HG03066 (cell line): ENCODE measurements around the gene NIPAL3.
"Not testable (repeated sequence)": the region's sequence is repeated elsewhere in the genome, so short reads cannot be mapped to it uniquely, and the experiment has no call there.

Experiments used
- ATAC-seq: cut with Tn5 transposase; IDR thresholded peaks from one replicate; pipeline ENCODE4 v1.9.1; 2021; ENCODE audit warnings: low read depth; ENCODE audit not compliant: unreplicated experiment

The NIPAL3 gene

DNA sequence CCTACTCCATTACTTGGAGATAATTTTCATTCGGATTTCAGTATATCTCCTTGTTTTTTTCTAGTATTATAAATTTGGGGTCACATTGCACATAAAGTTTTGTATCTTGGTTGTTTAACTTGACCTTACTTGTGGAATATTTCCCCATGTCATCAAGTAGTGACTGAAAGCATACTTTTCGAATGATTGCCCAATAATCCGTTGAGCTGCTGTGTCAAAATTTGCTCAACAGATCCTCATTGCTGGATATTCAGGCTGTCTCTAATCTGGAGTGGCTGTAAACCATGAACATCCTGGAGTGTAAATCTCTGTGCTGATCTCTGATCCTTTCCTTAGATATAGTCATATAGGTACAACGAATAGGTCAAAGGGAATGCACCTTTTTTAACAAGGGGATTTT lies 4.9 kb downstream of the NIPAL3 start:
- ATAC-seq: no peak

DNA sequence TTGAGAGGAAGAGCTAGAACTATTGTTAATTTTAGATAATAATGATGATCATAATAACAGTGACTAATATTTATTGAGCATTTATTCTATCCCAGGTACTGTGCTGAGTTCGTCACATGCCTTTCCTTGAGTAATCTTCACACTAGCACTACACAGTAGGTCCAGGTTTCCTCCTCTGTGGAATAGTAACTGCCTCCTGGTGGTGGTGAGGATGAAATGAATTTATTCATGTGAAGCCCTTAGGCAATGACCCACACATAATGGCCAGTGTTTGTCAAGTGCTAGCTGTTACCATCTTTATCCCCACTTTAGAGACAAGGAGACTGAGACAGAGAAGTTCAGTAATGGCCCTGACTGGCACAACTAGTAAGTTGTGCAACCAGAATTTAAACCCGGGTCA lies 5.9 kb downstream of the NIPAL3 start:
- no peak for ATAC-seq

DNA sequence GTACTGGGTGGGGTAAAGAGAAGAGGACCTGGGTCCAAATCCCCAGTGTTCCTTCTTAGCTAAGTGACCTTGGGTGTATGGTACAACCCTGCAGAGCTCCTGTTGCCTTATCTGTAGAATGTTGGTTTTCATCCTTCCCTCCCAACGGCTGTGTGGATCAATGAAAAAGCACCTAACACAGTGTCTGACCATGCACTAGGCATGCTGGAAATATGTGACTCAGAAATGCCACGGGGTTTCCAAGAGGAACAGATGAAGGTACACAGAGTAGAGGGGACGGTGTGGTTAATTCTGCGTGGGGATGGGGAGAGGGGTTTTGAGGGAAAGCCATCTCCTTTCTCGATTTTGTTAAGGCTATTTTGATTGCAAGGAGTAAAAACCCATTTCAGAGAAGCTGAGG lies 8.6 kb downstream of the NIPAL3 start:
- ATAC-seq: no peak

DNA sequence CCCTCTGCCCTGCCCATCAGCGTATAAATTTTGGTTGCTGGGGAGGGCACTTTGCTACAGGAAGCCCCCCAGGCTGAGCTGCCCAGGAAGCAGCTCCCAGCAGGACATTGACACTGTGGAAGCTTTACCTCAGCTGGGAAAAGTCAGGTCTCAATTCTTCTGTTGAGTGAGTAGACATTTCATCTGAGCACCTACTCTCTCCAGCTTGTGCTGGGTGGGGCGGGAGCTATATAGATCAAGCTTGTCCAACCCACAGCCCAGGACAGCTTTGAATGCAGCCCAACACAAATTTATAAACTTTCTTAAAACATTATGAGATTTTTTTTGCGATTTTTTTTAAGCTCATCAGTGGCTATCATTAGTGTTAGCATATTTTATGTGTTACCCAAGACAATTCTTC lies 9.4 kb downstream of the NIPAL3 start:
- ATAC-seq: no peak

DNA sequence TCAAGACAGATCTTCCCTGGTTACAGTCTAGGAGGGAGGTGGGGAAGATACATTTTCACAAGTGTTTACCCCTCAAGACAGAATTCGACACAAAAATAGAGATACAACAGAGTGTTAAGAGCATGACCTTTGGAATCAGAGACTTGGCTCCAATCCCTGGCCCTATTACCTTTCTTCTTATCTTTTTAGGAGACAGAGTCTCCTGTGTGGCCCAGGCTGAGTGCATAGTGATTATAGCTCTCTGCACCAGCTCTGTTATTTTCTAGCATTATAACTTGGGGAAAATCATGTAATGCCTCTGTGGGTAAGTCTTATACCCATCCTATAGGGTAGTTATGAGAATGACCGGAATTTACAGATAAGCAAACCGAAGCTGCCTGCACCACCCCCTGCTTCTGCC lies 9.8 kb downstream of the NIPAL3 start:
- ATAC-seq: no peak

DNA sequence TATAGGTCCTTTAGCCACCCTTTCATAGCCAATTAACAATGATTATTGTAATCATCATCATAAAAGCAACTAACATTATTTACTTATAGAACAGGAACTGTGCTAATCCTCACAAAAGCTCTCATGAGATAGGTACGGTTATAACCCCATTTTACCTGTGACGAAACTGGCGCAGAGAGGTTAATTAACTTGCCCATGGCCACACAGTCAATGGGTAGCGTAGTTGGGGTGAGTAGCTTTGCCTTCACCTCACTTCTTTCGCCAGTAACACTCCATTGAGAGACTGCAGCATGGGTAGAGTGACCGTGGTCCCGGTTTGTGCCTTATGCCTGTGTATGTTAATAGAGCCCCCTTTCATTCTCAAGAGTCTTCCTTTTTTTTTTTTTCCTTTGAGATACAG lies 10.3 kb downstream of the NIPAL3 start:
- ATAC-seq: no peak

DNA sequence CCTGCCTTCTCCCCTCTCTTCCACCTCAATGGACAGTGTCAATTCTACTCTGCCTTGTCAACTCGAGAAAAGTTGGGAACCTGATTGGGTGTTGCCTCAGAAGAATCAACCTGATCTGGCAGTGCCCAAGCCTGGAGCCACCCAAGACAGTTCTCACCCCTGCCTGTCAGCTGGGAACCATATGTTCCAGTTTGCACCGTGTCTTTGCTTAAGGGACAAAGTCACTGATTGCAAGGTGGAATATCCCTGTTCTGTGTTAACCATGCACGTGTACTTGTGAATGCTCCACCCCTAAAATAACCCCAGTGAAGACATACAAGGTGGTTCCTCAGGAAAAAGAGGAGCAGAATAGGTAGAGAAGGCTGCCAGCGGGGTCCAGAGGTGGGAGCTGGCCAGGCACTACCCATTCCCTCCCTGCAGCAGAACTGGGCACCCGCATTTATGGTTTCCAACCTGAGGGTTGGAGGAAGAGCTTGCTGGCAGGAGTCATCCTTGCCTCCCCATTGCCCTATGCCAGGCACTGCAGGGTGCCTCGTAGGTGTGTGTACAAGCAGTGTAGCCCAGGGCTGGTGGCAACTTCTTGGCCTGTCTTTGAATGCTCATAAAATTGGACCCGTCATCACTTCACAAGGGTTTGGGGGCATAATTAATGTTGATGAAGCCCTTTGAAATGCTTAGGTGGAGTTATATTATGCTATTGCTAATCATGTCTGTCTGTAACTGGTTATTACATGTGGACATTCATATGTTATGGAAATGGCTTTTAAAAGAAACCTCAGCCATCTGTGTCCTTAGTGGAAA lies 11.3 kb downstream of the NIPAL3 start:
- no peak for ATAC-seq

DNA sequence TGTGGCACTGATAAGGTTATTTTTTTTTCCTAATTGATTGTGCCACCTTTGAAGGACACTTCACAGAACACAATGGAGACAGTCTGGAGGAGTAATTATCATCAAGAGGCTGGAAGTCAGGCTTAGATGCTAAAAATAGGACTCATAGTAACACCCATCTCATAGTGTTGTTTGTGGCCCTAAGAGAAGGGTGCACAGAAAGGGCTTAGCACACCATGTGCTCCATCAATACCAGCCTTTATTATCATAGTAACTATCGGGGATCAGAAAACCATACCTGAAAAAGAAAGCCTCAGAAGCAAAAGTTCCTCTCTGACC lies 11.9 kb downstream of the NIPAL3 start:
- ATAC-seq: no peak

DNA sequence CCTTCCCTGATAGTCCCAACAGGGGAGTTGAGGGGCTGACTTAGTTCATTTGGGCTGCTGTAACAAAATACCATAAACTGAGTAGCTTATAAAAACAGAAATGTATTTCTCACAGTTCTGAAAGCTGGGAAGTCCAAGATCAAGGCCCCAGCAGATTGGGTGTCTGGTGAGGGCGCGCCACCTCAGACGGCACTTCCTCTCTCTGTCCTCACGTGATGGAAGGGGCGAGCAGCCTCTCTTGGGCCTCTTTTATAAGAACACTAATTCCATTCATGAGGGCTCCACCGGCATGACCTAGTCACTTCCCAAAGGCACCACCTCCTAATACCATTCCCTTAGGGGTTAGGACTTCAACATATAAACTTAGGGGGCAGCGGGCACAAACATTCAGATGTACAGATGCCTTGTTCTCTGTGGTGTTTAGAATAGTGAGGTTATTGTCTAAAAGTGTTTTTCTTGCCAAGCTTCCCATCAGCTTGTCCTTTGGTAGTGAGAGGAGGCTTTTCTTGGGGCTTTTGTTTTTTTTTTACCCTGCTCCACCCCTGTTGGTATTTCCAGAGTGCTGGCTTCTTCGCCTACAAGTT lies 20.3 kb downstream of the NIPAL3 start:
- ATAC-seq: no peak

DNA sequence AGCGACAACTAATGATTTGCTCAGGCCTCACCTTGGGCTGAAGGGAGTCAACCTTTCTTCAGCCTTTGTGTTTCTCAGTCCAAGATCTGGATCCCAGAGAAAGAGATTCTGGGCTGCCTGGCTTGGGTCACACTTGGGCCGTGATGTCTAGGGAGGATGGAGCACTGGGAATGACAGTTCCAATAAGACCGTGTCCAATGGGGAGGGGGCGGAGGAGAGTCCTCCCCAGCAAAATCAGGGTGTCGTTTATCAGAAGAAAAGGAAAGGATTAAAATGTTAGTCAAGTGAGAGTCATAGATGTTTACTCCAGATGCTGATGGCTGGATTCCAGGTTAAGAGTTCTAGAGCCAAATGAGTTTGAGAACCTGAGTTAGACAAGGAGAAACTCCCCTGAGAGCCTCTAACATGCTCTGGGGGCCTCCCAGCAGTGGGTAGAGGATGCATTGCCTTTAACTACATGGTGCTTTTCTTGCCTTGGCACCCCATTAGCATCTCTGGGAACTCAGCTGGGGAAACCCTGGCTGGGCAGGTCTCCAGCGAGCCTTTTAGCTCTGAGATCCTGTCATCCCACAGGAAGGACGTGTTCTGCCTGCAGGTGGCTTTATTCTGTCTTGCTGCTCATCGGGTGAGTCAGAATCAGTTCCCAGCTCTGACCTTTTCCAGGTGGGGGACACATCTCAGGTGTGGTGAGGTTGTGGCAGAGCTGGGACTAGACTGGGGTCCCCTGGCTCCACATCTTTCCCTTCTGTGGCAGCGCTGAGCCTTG lies 22.2 kb downstream of the NIPAL3 start:
- ATAC-seq: no peak

DNA sequence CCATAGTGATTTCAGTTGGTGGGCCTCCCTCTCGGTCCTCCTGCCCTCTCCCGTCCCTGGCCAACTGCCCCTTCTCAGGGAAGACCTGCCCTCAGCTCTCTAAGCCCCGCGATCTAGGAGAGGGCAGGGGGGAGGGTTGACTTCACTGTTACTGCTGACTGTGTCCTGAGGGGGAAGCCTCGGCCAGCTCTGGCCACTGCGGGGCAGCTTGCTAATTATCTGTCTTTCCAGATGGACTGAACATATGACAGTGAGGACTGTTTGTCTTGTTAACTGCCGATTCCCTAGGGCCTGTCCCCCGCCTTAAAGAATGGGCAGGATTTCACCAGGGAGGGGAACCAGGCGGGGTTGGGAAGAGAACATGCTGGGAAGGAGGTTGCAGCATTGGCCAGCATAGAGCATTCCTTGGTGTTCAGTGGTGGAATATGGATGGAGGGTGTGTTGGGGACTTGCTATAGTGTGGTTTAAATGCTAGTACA lies 22.9 kb downstream of the NIPAL3 start:
- ATAC-seq: no peak

DNA sequence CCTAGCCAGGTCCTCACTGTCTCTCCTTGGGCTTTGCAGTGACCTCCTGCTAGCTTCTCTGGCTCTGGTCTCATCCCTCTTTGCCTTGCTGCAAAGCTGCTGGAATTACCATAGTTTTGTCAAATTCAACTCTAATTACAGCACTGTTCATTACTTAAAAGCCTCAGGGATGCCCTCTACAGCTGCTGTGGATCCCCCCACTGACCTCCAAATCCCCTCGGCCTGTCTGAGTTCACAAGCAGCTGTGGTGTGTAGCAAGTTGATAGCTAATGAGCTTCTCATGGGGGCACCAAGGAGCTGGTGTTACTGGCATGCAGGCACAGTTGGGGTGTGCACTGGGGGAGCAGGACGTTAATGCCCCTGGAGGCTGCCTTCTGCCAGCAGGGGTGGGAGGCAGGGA lies 24.8 kb downstream of the NIPAL3 start:
- ATAC-seq: no peak

DNA sequence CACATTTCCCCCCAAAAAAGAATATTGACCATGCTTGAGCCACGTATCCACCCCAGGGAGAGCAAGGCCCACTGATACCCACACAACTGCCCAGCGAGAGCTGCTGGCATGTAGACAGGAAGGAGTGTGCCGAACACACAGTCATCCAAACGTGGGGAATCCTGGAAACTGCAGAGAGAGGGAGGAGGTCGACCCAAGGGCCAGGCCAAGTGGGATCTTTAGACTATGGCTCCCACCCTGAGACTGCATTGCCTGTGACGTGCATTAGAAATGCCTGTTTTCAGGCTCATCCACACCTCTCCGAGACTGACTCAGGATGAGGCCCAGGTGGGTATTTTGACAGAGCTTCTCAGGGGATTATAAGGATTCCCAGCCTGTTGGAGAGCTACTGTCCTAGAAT lies 25.9 kb downstream of the NIPAL3 start:
- ATAC-seq: no peak

DNA sequence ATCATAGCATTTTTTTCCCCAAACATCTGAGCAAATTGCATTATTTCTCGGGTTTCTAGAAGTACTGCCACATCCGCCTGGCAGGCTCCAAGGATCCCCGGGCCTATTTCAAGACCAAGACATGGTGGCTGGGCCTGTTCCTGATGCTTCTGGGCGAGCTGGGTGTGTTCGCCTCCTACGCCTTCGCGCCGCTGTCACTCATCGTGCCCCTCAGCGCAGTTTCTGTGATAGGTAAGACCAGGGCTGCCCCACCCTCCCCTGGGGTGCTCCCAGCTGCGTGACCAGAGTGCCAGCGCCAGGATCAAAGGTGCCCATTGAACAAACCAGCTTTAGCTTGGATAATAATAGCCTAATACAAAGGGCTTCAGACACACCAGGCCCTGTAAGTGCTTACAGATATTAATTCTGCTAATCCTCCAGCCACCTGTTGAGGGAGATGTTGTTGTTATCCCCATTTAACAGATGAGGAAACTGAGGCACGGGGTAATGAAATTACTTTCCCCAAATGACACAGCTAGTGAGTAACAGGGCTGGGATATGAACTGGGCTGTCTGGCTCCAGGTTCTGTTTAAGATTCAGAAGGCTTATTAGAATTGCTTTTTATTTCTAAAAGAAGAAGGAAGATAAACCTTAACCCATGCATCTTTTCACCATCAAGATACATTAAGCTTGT lies 26.5 kb downstream of the NIPAL3 start:
- no peak for ATAC-seq

DNA sequence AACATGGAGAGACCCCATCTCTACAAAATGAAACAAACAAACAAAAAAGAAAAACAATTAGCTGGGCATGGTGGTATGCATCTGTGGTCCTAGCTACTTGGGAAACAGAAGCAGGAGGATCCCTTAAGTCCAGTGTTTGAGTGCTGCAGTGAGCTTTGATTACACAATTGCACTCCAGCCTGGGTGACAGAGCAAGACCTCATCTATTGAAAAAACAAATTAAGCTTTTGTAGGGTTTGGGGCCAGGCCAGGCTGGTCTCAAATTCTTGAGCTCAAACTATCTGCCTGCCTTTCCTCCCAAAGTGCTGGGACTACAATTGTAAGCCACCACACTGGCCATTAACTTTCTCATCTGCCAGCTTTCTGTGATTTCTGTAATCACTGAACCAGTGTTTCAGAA lies 27.2 kb downstream of the NIPAL3 start:
- no peak for ATAC-seq

DNA sequence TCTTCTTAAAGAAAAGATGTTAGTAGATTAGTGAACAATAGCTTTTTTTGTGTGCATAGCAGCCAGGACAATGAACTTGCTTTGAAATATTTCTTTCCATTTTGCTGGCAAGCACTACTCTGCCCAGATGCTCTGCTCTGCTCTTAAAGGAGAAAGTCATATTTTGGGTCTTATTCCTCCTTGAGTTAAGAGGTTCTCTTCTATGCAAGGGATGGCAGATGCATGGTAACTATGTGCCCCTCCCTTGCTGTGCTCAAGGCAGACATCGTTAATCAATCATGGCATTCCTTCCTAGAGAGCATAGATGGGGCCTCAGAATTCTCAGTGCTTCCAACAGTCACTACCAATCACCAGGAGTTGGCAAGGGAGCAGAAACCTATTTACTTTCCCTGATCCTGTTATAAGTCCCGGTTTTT lies 27.6 kb downstream of the NIPAL3 start:
- ATAC-seq: no peak

DNA sequence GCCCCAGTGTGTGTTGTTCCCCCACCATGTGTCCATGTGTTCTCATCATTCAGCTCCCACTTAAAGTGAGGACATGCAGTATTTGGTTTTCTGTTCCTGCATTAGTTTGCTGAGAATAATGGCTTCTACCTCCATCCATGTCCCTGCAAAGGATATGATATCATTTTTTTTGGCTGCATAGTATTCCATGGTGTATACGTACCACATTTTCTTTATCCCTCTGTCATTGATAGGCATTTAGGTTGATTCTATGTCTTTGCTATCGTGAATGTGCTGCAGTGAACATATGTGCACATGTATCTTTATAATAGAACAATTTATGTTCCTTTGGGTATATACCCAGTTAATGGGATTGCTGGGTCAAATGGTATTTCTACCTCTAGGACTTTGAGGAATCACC lies 30.8 kb downstream of the NIPAL3 start:
- ATAC-seq: not testable (repeated sequence)

DNA sequence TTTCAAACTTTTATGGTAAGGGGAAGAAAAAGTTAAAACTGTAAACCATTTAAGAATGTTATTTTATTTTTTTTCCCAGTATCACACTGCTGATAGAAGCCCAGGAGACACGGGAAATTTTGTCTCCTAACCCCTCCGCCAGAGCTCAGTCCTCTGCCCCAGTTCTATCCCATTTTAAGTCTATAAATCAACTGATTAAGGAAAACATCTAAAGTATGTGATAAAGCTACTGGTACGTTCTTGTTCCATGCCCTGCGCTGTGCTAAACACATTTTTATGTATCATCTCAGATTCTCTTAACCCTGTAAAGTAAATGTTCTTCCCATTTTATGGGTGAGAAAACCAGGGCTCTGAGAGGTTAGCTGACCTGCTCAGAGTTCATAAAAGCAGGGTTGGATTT lies 34.7 kb downstream of the NIPAL3 start:
- no peak for ATAC-seq

DNA sequence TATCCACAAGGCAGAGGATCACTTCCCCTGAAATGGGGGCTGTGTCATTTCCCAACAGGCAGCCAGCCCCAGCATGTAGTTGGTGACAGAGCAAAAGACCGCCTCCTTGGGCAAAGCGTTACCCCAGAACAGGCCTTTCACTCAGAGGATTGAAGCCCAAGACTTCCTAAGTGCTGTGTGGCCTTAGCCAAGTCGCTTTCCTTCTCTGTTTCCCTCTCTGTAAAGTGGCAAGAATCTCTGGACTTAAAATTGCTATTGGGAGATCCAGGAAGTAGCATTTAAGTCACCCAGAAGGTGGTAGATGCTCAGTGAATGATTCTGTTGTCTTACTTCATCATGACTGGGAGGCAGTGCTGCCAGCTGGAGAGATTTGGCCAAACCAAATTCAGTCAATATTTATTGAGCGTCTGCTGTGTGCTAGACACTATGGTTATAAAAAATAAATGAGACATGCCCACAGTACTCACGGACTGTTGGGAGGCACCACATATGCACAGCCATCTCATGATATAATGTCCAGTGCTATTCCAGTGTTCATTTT lies 35.3 kb downstream of the NIPAL3 start:
- no peak for ATAC-seq

DNA sequence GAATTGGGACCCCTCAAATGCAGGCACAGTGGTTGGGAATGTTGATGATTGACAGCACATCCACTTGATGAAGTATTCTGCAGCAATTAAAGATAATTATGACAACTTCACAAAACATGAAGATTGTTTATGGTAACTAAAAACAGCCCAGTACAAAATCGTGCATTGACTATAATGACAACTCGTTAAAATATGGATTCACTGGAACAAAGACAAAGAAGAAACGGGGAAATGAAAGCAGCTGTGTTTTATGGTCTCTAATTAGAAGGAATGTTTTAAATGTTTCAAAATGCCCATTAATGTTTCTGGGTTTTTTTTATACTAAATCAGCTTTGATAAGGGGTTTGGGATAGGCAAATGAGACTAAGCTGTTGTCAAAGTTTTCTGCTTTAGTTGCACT lies 36.1 kb downstream of the NIPAL3 start:
- no peak for ATAC-seq

DNA sequence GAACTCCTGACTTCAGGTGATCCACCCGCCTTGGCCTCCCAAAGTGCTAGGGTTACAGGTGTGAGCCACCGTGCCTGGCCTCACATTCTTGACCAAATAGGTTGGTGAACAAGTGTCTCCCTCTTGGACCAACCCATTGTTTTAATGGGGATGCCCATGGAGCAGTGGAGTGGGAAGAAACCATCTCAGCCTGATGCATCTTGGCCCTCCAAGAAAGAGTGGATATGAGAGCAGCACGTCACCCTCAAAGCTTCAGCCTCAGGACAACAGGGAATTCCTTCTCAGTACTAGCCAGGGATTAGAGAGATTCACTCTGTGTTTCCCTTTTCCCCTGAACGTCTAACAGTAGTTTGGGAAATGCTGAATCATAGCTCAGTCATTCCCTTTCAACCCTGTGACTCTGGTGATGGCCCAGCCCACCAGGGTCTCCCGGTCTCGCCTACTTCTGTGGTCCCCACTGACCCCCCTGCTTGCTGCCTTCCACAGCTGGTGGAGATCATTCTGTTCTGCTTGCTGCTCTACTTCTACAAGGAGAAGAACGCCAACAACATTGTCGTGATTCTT lies 37.4 kb downstream of the NIPAL3 start:
- no peak for ATAC-seq
